ENCODE data around the gene AFTPH. TPM values are rescaled to one million over a fixed set of nuclear protein-coding genes. Genes with fewer than 3 reads are reported as not detected.
"Not testable (repeated sequence)": the region's sequence is repeated elsewhere in the genome, so short reads cannot be mapped to it uniquely, and the experiment has no call there.

The AFTPH gene
- total RNA-seq, 1 donor from 2014 or later, result 33.4 TPM

- H3K4me1 ChIP-seq, result peaks cover 19% of the 10 kb centered on the region
- peak overlapping the region; percentile 63 to 87 for H3K4me3 ChIP-seq
- TF ChIP-seq CTCF (IDR thresholded peaks at IDR 0.05) (peak; percentile 60 to 87 (median 72)), POLR2A (IDR thresholded peaks at IDR 0.05) (no peak), POLR2AphosphoS5 (IDR thresholded peaks at IDR 0.05; ENCODE audit: insufficient read depth in 1 of 2, low read depth in 1 of 2) (peak in 1 of 2 donors; percentile 66)
- no peaks in the 10 kb centered on the region for H3K9me3 ChIP-seq
- H3K27me3 ChIP-seq, result no peaks in the 10 kb centered on the region
- no peaks in the 10 kb centered on the region for H3K36me3 ChIP-seq
- DNase-seq (ENCODE audit: extremely low spot score in 2 of 2), result no peak
- H3K27ac ChIP-seq, result peak overlapping the region; percentile 91
- intact Hi-C loops (cut with DNase I), result loop anchor here (10.0 kb wide), 1 partner anchor 342 kb away; no protein-coding TSS in a partner anchor
Observed at GRCh38 chr2:64522843-64523428, 1.2 kb upstream of the AFTPH start.

- Histone ChIP-seq H3K9me3 (no peaks in the 10 kb centered on the region), H3K27me3 (no peaks in the 10 kb centered on the region), H3K4me1 (peaks cover 19% of the 10 kb centered on the region), H3K27ac (peak overlapping the region; percentile 91), H3K36me3 (no peaks in the 10 kb centered on the region), H3K4me3 (peak overlapping the region; percentile 63 to 87)
- no peak for DNase-seq (ENCODE audit: extremely low spot score in 2 of 2)
- intact Hi-C loops (cut with DNase I), result loop anchor here (10.0 kb wide), 1 partner anchor 340 kb away; no protein-coding TSS in a partner anchor
- TF ChIP-seq CTCF (IDR thresholded peaks at IDR 0.05) (no peak), POLR2A (IDR thresholded peaks at IDR 0.05) (no peak), POLR2AphosphoS5 (IDR thresholded peaks at IDR 0.05; ENCODE audit: insufficient read depth in 1 of 2, low read depth in 1 of 2) (no peak)
Observed at GRCh38 chr2:64524604-64525316, 632 bp downstream of the AFTPH start.

- DNase-seq (ENCODE audit: extremely low spot score in 2 of 2), result no peak
- Histone ChIP-seq H3K36me3 (no peaks in the 10 kb centered on the region), H3K27me3 (no peaks in the 10 kb centered on the region), H3K4me1 (peaks cover 19% of the 10 kb centered on the region), H3K27ac (peak overlapping the region; percentile 91), H3K4me3 (peak overlapping the region; percentile 63 to 87), H3K9me3 (no peaks in the 10 kb centered on the region)
- TF ChIP-seq POLR2A (IDR thresholded peaks at IDR 0.05) (no peak), CTCF (IDR thresholded peaks at IDR 0.05) (no peak), POLR2AphosphoS5 (IDR thresholded peaks at IDR 0.05; ENCODE audit: insufficient read depth in 1 of 2, low read depth in 1 of 2) (no peak)
- intact Hi-C loops (cut with DNase I), result loop anchor here (10.0 kb wide), 1 partner anchor 340 kb away; no protein-coding TSS in a partner anchor
Observed at GRCh38 chr2:64525317-64525613, 1.1 kb downstream of the AFTPH start.

GRCh38 chr2:64526034-64526433 is 1.9 kb downstream of the AFTPH start:
- Histone ChIP-seq H3K9me3 (no peaks in the 10 kb centered on the region), H3K4me3 (no peak overlapping the region), H3K4me1 (peaks cover 19% of the 10 kb centered on the region), H3K27me3 (no peaks in the 10 kb centered on the region), H3K36me3 (no peaks in the 10 kb centered on the region), H3K27ac (no peak overlapping the region)
- intact Hi-C loops (cut with DNase I), result loop anchor here (10.0 kb wide), 1 partner anchor 339 kb away; no protein-coding TSS in a partner anchor
- DNase-seq (ENCODE audit: extremely low spot score in 2 of 2), result no peak
- TF ChIP-seq CTCF (IDR thresholded peaks at IDR 0.05) (no peak), POLR2AphosphoS5 (IDR thresholded peaks at IDR 0.05; ENCODE audit: insufficient read depth in 1 of 2, low read depth in 1 of 2) (no peak), POLR2A (IDR thresholded peaks at IDR 0.05) (no peak)

- H3K36me3 ChIP-seq; intact Hi-C loops (cut with DNase I); DNase-seq (ENCODE audit: extremely low spot score in 2 of 2); H3K27me3 ChIP-seq; H3K27ac ChIP-seq; H3K4me3 ChIP-seq; H3K9me3 ChIP-seq: not testable (repeated sequence)
- H3K4me1 ChIP-seq, result peaks cover 29% of the 10 kb centered on the region
Observed at GRCh38 chr2:64530946-64531345, 6.8 kb downstream of the AFTPH start.

Data from vagina (tissue), 2 donors.